Measurements from ENCODE around the gene VILL. TPM values are rescaled to one million over a fixed set of nuclear protein-coding genes. Genes with fewer than 3 reads are reported as not detected.

The VILL gene
- polyA plus RNA-seq, 1 of the 3 experiments (the other 2 are of a cell fraction) = 8.8 TPM

DNA sequence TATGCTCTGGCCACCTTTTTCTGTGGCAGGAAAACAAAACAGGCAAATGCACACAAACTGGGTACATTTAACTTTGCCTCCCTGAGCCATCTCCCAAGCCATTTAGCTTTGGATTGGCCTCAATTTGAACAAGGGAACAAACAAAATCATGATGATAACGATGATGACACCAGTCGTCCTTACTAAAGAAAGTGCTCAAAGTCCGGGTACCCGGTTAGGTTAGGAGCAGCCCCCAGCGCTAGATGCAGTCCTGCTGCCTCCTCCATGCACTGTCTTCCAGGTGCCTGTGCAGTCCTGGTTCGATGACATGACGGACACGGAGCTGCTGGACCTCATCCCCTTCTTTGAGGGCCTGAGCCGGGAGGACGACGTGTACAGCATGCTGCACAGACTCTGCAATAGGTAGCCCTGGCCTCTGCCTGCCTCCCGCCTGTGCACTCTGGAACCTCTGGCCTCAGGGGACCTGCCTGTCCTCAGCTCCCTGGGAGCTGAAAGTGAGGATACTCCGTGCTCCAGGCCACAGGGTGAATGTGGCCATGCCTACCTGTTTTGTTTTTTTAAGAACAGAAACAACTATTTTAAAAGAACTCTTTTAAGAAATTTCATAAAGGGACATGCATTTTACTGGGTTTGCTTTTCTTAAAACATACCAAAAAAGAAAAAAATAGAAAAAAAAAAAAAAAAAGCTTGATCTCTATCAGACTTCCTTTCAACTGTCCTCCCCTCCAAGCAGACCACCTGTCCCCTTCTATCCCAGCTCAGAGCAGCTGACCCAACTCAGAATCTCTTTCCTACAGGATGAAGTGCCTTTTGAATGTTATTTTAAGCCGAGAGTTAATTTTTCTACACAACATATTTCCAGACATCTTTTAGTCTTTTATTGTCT is 9.9 kb upstream of the VILL start:
- H3K9me3 ChIP-seq = no peaks in the 10 kb centered on the region
- CTCF ChIA-PET = interaction anchor here (1.2 to 6.8 kb wide), 7 partner anchors 12 to 126 kb away, joined by 3 to 33 read pairs (median 8); no protein-coding TSS in a partner anchor

DNA sequence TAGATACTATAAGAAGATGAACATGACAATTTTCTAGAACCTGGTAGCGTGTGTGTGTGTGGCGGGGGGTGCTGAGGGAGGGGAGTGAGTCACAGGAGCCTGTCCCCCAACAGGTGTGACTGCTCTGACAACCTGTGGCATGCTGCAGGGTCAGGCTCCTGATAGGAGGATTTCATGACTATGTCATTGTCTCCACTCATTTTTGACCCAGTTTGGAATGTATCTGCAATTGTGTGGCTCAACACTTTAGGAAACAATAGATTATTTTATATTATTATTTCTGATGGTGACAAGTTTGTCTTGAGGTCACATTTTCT is 9.3 kb upstream of the VILL start:
- DNase-seq = no peak
- Histone ChIP-seq H3K9me3 (no peaks in the 10 kb centered on the region), H2AFZ (ENCODE audit: low read depth) (no peak overlapping the region), H3K27me3 (ENCODE audit: insufficient read depth) (no peaks in the 10 kb centered on the region), H3K27ac (ENCODE audit: low read depth in 2 of 2, low read length in 1 of 2) (no peak overlapping the region), H3K4me1 (ENCODE audit: control insufficient read depth in 1 of 2, insufficient read depth in 2 of 2, low read depth in 1 of 2, low read length in 1 of 2) (no peaks in the 10 kb centered on the region; a peak in 1 of 4 replicates), H3K9ac (no peak overlapping the region), H3K79me2 (ENCODE audit: insufficient read depth) (no peaks in the 10 kb centered on the region), H3F3A (replicated peaks; ENCODE audit: insufficient read depth) (no peaks in the 10 kb centered on the region), H4K20me1 (ENCODE audit: insufficient read depth) (no peaks in the 10 kb centered on the region), H3K4me3 (ENCODE audit: low read depth in 2 of 2, low read length in 1 of 2) (no peak overlapping the region), H3K4me2 (no peak overlapping the region), H3K9me2 (no peaks in the 10 kb centered on the region), H3K36me3 (replicated peaks in 1 of 2; ENCODE audit: control insufficient read depth in 1 of 2, insufficient read depth in 2 of 2, low read length in 1 of 2) (peaks cover 35 to 58% of the 10 kb centered on the region in 2 experiments)
- TF ChIP-seq USF2 (IDR thresholded peaks at IDR 0.05; ENCODE audit: borderline replicate concordance, low read depth, low read length) (no peak), NRF1 (IDR thresholded peaks at IDR 0.05; ENCODE audit: low read depth, low read length) (no peak), FOXJ3 (CRISPR knock-in tag; IDR thresholded peaks at IDR 0.05) (no peak), RXRA (IDR thresholded peaks at IDR 0.05; ENCODE audit: borderline replicate concordance, low read depth) (no peak), NFIC (IDR thresholded peaks at IDR 0.05; ENCODE audit: borderline replicate concordance) (no peak), TAF1 (IDR thresholded peaks at IDR 0.05; ENCODE audit: borderline replicate concordance, low read depth, low read length) (no peak), SMC3 (IDR thresholded peaks at IDR 0.05; ENCODE audit: low read depth, low read length) (no peak)
- TF ChIP-seq, protein P1, sequence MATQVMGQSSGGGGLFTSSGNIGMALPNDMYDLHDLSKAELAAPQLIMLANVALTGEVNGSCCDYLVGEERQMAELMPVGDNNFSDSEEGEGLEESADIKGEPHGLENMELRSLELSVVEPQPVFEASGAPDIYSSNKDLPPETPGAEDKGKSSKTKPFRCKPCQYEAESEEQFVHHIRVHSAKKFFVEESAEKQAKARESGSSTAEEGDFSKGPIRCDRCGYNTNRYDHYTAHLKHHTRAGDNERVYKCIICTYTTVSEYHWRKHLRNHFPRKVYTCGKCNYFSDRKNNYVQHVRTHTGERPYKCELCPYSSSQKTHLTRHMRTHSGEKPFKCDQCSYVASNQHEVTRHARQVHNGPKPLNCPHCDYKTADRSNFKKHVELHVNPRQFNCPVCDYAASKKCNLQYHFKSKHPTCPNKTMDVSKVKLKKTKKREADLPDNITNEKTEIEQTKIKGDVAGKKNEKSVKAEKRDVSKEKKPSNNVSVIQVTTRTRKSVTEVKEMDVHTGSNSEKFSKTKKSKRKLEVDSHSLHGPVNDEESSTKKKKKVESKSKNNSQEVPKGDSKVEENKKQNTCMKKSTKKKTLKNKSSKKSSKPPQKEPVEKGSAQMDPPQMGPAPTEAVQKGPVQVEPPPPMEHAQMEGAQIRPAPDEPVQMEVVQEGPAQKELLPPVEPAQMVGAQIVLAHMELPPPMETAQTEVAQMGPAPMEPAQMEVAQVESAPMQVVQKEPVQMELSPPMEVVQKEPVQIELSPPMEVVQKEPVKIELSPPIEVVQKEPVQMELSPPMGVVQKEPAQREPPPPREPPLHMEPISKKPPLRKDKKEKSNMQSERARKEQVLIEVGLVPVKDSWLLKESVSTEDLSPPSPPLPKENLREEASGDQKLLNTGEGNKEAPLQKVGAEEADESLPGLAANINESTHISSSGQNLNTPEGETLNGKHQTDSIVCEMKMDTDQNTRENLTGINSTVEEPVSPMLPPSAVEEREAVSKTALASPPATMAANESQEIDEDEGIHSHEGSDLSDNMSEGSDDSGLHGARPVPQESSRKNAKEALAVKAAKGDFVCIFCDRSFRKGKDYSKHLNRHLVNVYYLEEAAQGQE (IDR thresholded peaks at IDR 0.05; ENCODE audit: low read depth, low read length) = no peak
- WGBS (ENCODE audit: low lambda C conversion rate) = 96% methylated on average over 2 of the region's 2 CpGs
- CTCF ChIA-PET = interaction anchor here (1.1 to 6.8 kb wide), 5 partner anchors 13 to 126 kb away, joined by 3 to 33 read pairs (median 8); no protein-coding TSS in a partner anchor
- POLR2A ChIA-PET = interaction anchor here (0.6 kb wide), 1 partner anchor 119 kb away, joined by 3 read pairs; the partner anchor contains the start of gene CTDSPL

More for the DNA sequence above, 9.9 kb upstream of the VILL start:
- WGBS (ENCODE audit: low lambda C conversion rate) = 96% methylated on average over 7 of the region's 14 CpGs
- Histone ChIP-seq H3K27ac (ENCODE audit: low read depth in 2 of 2, low read length in 1 of 2) (no peak overlapping the region), H2AFZ (ENCODE audit: low read depth) (no peak overlapping the region), H3K79me2 (ENCODE audit: insufficient read depth) (no peaks in the 10 kb centered on the region), H3K9ac (no peak overlapping the region), H3K27me3 (ENCODE audit: insufficient read depth) (no peaks in the 10 kb centered on the region), H3F3A (replicated peaks; ENCODE audit: insufficient read depth) (no peaks in the 10 kb centered on the region), H3K4me3 (ENCODE audit: low read depth in 2 of 2, low read length in 1 of 2) (no peak overlapping the region), H3K4me1 (ENCODE audit: control insufficient read depth in 1 of 2, insufficient read depth in 2 of 2, low read depth in 1 of 2, low read length in 1 of 2) (no peaks in the 10 kb centered on the region; a peak in 1 of 4 replicates), H3K4me2 (no peak overlapping the region), H3K9me2 (no peaks in the 10 kb centered on the region), H4K20me1 (ENCODE audit: insufficient read depth) (no peaks in the 10 kb centered on the region), H3K36me3 (replicated peaks in 1 of 2; ENCODE audit: control insufficient read depth in 1 of 2, insufficient read depth in 2 of 2, low read length in 1 of 2) (peaks cover 41 to 63% of the 10 kb centered on the region in 2 experiments)
- DNase-seq = no peak
- POLR2A ChIA-PET = interaction anchor here (0.6 kb wide), 1 partner anchor 119 kb away, joined by 3 read pairs; the partner anchor contains the start of gene CTDSPL
- TF ChIP-seq MXI1 (IDR thresholded peaks at IDR 0.05; ENCODE audit: low read depth, low read length) (no peak), RFX5 (IDR thresholded peaks at IDR 0.05; ENCODE audit: low read length) (no peak), JUND (IDR thresholded peaks at IDR 0.05) (no peak)

Measured in SK-N-SH (cell line).